ENCODE measurements around the gene APOM.

APOM gene

GRCh38 chr6:31639449-31639861 is 16.2 kb upstream of the APOM start:
- ChIA-PET CTCF (no interaction called here), POLR2A (interaction anchor here (1.0 to 3.7 kb wide), 7 partner anchors 10 to 93 kb away, joined by 3 to 20 read pairs (median 5); partner anchors contain the start of genes ATP6V1G2, BAG6, C6orf47 and CSNK2B)
- TF ChIP-seq ELF4 (IDR thresholded peaks at IDR 0.05) (no peak), FOXK2 (IDR thresholded peaks at IDR 0.05) (no peak), FOXA1 (IDR thresholded peaks at IDR 0.05) (no peak), FOXM1 (IDR thresholded peaks at IDR 0.05; ENCODE audit: borderline replicate concordance) (no peak), SP1 (IDR thresholded peaks at IDR 0.05) (no peak), BHLHE40 (IDR thresholded peaks at IDR 0.05; ENCODE audit: borderline replicate concordance) (no peak), SUZ12 (IDR thresholded peaks at IDR 0.05) (no peak)
- no peak for DNase-seq (ENCODE audit: extremely low spot score)

- ChIA-PET CTCF (no interaction called here), POLR2A (interaction anchor here (1.2 to 3.7 kb wide), 3 partner anchors 10 to 20 kb away, joined by 5 to 20 read pairs (median 19); partner anchors contain the start of genes BAG6 and C6orf47)
- TF ChIP-seq SUZ12 (IDR thresholded peaks at IDR 0.05) (no peak), L3MBTL2 (conservative IDR thresholded peaks at IDR 0.05) (no peak), FOXK2 (IDR thresholded peaks at IDR 0.05) (no peak), BHLHE40 (IDR thresholded peaks at IDR 0.05; ENCODE audit: borderline replicate concordance) (no peak)
Measured at GRCh38 chr6:31640612-31641011, 15.1 kb upstream of the APOM start.

GRCh38 chr6:31641370-31641769 is 14.3 kb upstream of the APOM start:
- TF ChIP-seq BHLHE40 (IDR thresholded peaks at IDR 0.05; ENCODE audit: borderline replicate concordance) = no peak
- no peak for TF ChIP-seq ZNF384 (IDR thresholded peaks at IDR 0.05)
- TF ChIP-seq FOXK2 (IDR thresholded peaks at IDR 0.05) = no peak
- no peak for TF ChIP-seq FOXA1 (IDR thresholded peaks at IDR 0.05)
- no peak for TF ChIP-seq L3MBTL2 (conservative IDR thresholded peaks at IDR 0.05)
- ChIA-PET CTCF (no interaction called here), POLR2A (interaction anchor here (3.1 kb wide), 1 partner anchor 10 kb away, joined by 19 read pairs; the partner anchor contains the start of gene BAG6)
- DNase-seq (ENCODE audit: extremely low spot score) = no peak

More at GRCh38 chr6:31640612-31641011, 15.1 kb upstream of the APOM start:
- DNase-seq (ENCODE audit: extremely low spot score) = no peak

- TF ChIP-seq PKNOX1 (IDR thresholded peaks at IDR 0.05) (no peak), ELF4 (IDR thresholded peaks at IDR 0.05) (no peak), L3MBTL2 (conservative IDR thresholded peaks at IDR 0.05) (no peak), FOXA1 (IDR thresholded peaks at IDR 0.05) (no peak), LEF1 (IDR thresholded peaks at IDR 0.05; ENCODE audit: borderline replicate concordance) (no peak)
- DNase-seq (ENCODE audit: extremely low spot score) = no peak
- ChIA-PET CTCF (no interaction called here), POLR2A (interaction anchor here (0.8 to 1.9 kb wide), 6 partner anchors 8 to 101 kb away, joined by 3 to 5 read pairs (median 4); partner anchors contain the start of genes BAG6, C6orf47, DDX39B and GPANK1)
Measured at GRCh38 chr6:31642798-31643570, 12.7 kb upstream of the APOM start.

- no peak for DNase-seq (ENCODE audit: extremely low spot score)
- POLR2A ChIA-PET = interaction anchor here (1.0 to 1.9 kb wide), 5 partner anchors 9 to 21 kb away, joined by 3 to 5 read pairs (median 4); partner anchors contain the start of genes BAG6, C6orf47 and GPANK1
- TF ChIP-seq PKNOX1 (IDR thresholded peaks at IDR 0.05) (no peak), ELF4 (IDR thresholded peaks at IDR 0.05) (no peak), L3MBTL2 (conservative IDR thresholded peaks at IDR 0.05) (no peak), SUZ12 (IDR thresholded peaks at IDR 0.05) (no peak), NFRKB (IDR thresholded peaks at IDR 0.05) (no peak), FOXM1 (IDR thresholded peaks at IDR 0.05; ENCODE audit: borderline replicate concordance) (no peak), ARNT (IDR thresholded peaks at IDR 0.05) (no peak), HDGF (IDR thresholded peaks at IDR 0.05; ENCODE audit: borderline replicate concordance) (no peak), CTBP1 (IDR thresholded peaks at IDR 0.05; ENCODE audit: borderline replicate concordance) (no peak), ZNF384 (IDR thresholded peaks at IDR 0.05) (no peak), BHLHE40 (IDR thresholded peaks at IDR 0.05; ENCODE audit: borderline replicate concordance) (no peak), FOXK2 (IDR thresholded peaks at IDR 0.05) (no peak), LEF1 (IDR thresholded peaks at IDR 0.05; ENCODE audit: borderline replicate concordance) (no peak), FOXA1 (IDR thresholded peaks at IDR 0.05) (no peak), TARDBP (IDR thresholded peaks at IDR 0.05) (no peak), SP1 (IDR thresholded peaks at IDR 0.05) (no peak)
- CTCF ChIA-PET = interaction anchor here (0.5 kb wide), 1 partner anchor 242 kb away, joined by 3 read pairs; no protein-coding TSS in a partner anchor
Measured at GRCh38 chr6:31643818-31644454, 11.8 kb upstream of the APOM start.

- DNase-seq (ENCODE audit: extremely low spot score) = no peak
- TF ChIP-seq ARNT (IDR thresholded peaks at IDR 0.05) (no peak), L3MBTL2 (conservative IDR thresholded peaks at IDR 0.05) (no peak), HDGF (IDR thresholded peaks at IDR 0.05; ENCODE audit: borderline replicate concordance) (no peak), TARDBP (IDR thresholded peaks at IDR 0.05) (no peak), FOXM1 (IDR thresholded peaks at IDR 0.05; ENCODE audit: borderline replicate concordance) (no peak), SUZ12 (IDR thresholded peaks at IDR 0.05) (no peak), FOXA1 (IDR thresholded peaks at IDR 0.05) (no peak), ELF4 (IDR thresholded peaks at IDR 0.05) (no peak), FOXK2 (IDR thresholded peaks at IDR 0.05) (no peak), PKNOX1 (IDR thresholded peaks at IDR 0.05) (no peak)
- POLR2A ChIA-PET = no interaction called here
- CTCF ChIA-PET = no interaction called here
Measured at GRCh38 chr6:31645325-31645724, 10.4 kb upstream of the APOM start.
